ENCODE results near the gene SHB.
A peak's percentile ranks its signal among the peaks of the same experiment; 100 is the strongest.

The SHB gene

GRCh38 chr9:38024036-38024681 lies 44.9 kb downstream of the SHB start:
- POLR2A ChIA-PET, result interaction anchor here (0.5 to 2.2 kb wide), 6 partner anchors 16 to 200 kb away, joined by 3 to 7 read pairs (median 5); partner anchors contain the start of gene SHB
- H3K9me3 ChIP-seq (ENCODE audit: control insufficient read depth, insufficient read depth, low read depth, low read length), result no peaks in the 10 kb centered on the region
- H3K36me3 ChIP-seq (ENCODE audit: control insufficient read depth in 2 of 2, insufficient read depth in 1 of 2, low read length in 2 of 2), result peaks cover 0 to 20% of the 10 kb centered on the region in 2 experiments; a peak in 1 of 3 replicates
- no peak overlapping the region for H3K4me3 ChIP-seq (ENCODE audit: low read depth, low read length)
- H3K27ac ChIP-seq (ENCODE audit: extremely low read depth, low read depth, low read length), result no peak overlapping the region
- peak; percentile 65; the same call in 1 of the 2 replicates for TF ChIP-seq ZNF600 (tag by site-specific recombination; IDR thresholded peaks at IDR 0.05)
- TF ChIP-seq ZNF626 (tag by site-specific recombination; IDR thresholded peaks at IDR 0.05), result no peak
- peak; percentile 19; the same call in 1 of the 2 replicates for TF ChIP-seq PRDM10 (tag by site-specific recombination; IDR thresholded peaks at IDR 0.05)
- peak; percentile 82 for TF ChIP-seq EGR2 (tag by site-specific recombination; IDR thresholded peaks at IDR 0.05; ENCODE audit: low read depth)
- peak; percentile 28; the same call in 1 of the 2 replicates for TF ChIP-seq KLF10 (tag by site-specific recombination; IDR thresholded peaks at IDR 0.05)
- TF ChIP-seq ZBTB6 (tag by site-specific recombination; IDR thresholded peaks at IDR 0.05), result no peak
- TF ChIP-seq ZFHX2 (tag by site-specific recombination; conservative IDR thresholded peaks at IDR 0.05), result peak; percentile 81
- TF ChIP-seq BCL11A (tag by site-specific recombination; IDR thresholded peaks at IDR 0.05; ENCODE audit: low read depth), result no peak
- TF ChIP-seq GLIS1 (tag by site-specific recombination; IDR thresholded peaks at IDR 0.05), result peak; percentile 83
- TF ChIP-seq PATZ1 (tag by site-specific recombination; IDR thresholded peaks at IDR 0.05), result 0 out of 2 replicates have a peak, but pooled peaks have one; percentile 37
- CTCF ChIA-PET, result interaction anchor here (0.6 to 2.6 kb wide), 9 partner anchors 10 to 340 kb away, joined by 3 to 11 read pairs (median 3); partner anchors contain the start of gene EXOSC3
- H3K4me1 ChIP-seq (ENCODE audit: control insufficient read depth, insufficient read depth, low read length), result peaks cover 15% of the 10 kb centered on the region

GRCh38 chr9:38023661-38024035 lies 45.4 kb downstream of the SHB start:
- TF ChIP-seq ZNF621 (tag by site-specific recombination; IDR thresholded peaks at IDR 0.05) (no peak), IKZF3 (tag by site-specific recombination; IDR thresholded peaks at IDR 0.05) (no peak)
- POLR2A ChIA-PET, result interaction anchor here (0.5 to 2.2 kb wide), 6 partner anchors 15 to 200 kb away, joined by 3 to 7 read pairs (median 5); partner anchors contain the start of gene SHB
- Histone ChIP-seq H3K36me3 (ENCODE audit: control insufficient read depth in 2 of 2, insufficient read depth in 1 of 2, low read length in 2 of 2) (peaks cover 0 to 20% of the 10 kb centered on the region in 2 experiments; a peak in 1 of 3 replicates), H3K27ac (ENCODE audit: extremely low read depth, low read depth, low read length) (no peak overlapping the region), H3K4me3 (ENCODE audit: low read depth, low read length) (no peak overlapping the region), H3K4me1 (ENCODE audit: control insufficient read depth, insufficient read depth, low read length) (peaks cover 21% of the 10 kb centered on the region), H3K9me3 (ENCODE audit: control insufficient read depth, insufficient read depth, low read depth, low read length) (no peaks in the 10 kb centered on the region)
- CTCF ChIA-PET, result interaction anchor here (0.6 to 2.6 kb wide), 8 partner anchors 10 to 340 kb away, joined by 3 to 11 read pairs (median 3); partner anchors contain the start of gene EXOSC3

- CTCF ChIA-PET, result interaction anchor here (0.6 to 2.6 kb wide), 3 partner anchors 32 to 62 kb away, joined by 3 to 11 read pairs (median 3); no protein-coding TSS in a partner anchor
- H3K27ac ChIP-seq (ENCODE audit: extremely low read depth, low read depth, low read length), result no peak overlapping the region
- peaks cover 0 to 20% of the 10 kb centered on the region in 2 experiments; a peak in 1 of 3 replicates for H3K36me3 ChIP-seq (ENCODE audit: control insufficient read depth in 2 of 2, insufficient read depth in 1 of 2, low read length in 2 of 2)
- POLR2A ChIA-PET, result no interaction called here
- no peak overlapping the region for H3K4me3 ChIP-seq (ENCODE audit: low read depth, low read length)
- H3K9me3 ChIP-seq (ENCODE audit: control insufficient read depth, insufficient read depth, low read depth, low read length), result no peaks in the 10 kb centered on the region
- TF ChIP-seq ZNF776 (tag by site-specific recombination; IDR thresholded peaks at IDR 0.05; ENCODE audit: borderline replicate concordance), result no peak
- no peak for TF ChIP-seq PRDM10 (tag by site-specific recombination; IDR thresholded peaks at IDR 0.05)
- peaks cover 21% of the 10 kb centered on the region for H3K4me1 ChIP-seq (ENCODE audit: control insufficient read depth, insufficient read depth, low read length)
Measured at GRCh38 chr9:38022995-38023394, 46.0 kb downstream of the SHB start.
